HG02852 (cell line): ENCODE data around the gene TSSK6.

Experiments
- ATAC-seq: cut with Tn5 transposase; IDR thresholded peaks from one replicate; pipeline ENCODE4 v1.9.1; 2021; ENCODE audit warnings: mild to moderate bottlenecking, moderate library complexity; ENCODE audit not compliant: unreplicated experiment

Gene TSSK6

DNA sequence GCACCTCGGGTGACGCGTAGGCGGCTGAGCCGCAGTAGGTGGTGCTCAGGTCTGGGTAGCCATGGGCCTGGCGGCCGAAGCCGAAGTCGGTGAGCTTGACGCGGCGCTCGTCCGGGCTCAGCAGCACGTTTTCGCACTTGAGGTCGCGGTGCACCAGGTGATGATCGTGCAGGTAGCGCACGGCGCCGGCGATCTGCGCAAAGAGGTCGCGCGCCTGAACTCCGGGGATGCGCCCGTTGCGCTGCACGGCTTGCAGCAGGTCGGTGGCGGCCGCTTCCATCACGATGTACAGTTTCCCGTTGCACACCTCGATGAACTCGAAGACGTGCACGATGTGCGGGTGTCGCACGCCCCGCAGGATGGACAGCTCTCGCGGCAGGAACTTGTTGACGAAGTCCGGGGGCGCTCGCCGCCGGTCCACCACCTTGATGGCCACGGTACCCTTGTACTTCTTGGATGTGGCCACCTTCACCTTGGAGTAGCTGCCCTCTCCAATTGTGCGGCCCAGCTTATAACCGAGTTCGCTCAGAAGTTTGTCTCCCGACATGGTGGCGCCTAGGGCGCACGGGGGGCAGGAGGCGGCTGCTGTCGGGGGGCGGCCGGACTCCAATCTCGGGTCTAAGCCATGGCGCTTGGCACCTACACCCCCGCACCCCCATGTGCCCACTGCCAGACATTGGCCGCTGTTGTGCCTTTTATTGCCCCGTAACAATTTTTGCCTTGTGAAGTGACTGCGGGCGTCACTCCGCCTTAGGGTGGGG is at the start of gene TSSK6:
TSS of gene TSSK6 (minus strand) at position 668 of the 761 bp plus-strand sequence. CDS start at position 547, 121 bp downstream.
- no peak for ATAC-seq

DNA sequence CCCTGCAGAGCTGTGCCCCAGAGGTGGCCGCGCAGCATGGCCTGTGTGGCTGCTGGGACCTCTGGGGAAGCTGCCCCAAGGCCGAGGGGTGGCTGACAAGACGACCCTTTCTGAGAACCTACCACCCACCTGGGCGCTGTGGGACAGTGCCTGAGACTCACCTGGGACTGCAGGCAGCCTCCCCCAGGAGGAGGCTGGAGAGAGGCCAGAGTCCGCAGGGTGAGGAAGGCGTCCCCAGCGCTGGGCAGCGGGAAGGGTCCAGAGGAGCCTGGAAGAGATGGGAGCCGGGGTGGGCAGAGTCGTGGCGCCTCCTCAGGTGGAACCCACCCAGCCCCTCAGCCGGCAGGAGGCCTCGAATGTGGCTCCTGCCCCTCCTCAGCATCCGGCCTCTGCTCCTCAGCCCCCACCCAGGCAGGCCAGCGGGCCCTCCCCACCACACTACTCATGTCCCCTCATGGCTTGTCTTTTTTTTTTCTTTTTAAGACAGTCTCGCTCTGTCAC is 48.0 kb upstream of the TSSK6 start:
- no peak for ATAC-seq

- ATAC-seq = no peak
These were observed 47.5 kb upstream of the TSSK6 start for GRCh38 chr19:19562665-19563347.

GRCh38 chr19:19561946-19562664 is 46.8 kb upstream of the TSSK6 start:
- no peak for ATAC-seq

GRCh38 chr19:19559931-19560330 is 44.6 kb upstream of the TSSK6 start:
- ATAC-seq = no peak

- ATAC-seq = no peak
These were observed 43.3 kb upstream of the TSSK6 start for GRCh38 chr19:19558636-19559035.

GRCh38 chr19:19558055-19558454 is 42.7 kb upstream of the TSSK6 start:
- no peak for ATAC-seq

DNA sequence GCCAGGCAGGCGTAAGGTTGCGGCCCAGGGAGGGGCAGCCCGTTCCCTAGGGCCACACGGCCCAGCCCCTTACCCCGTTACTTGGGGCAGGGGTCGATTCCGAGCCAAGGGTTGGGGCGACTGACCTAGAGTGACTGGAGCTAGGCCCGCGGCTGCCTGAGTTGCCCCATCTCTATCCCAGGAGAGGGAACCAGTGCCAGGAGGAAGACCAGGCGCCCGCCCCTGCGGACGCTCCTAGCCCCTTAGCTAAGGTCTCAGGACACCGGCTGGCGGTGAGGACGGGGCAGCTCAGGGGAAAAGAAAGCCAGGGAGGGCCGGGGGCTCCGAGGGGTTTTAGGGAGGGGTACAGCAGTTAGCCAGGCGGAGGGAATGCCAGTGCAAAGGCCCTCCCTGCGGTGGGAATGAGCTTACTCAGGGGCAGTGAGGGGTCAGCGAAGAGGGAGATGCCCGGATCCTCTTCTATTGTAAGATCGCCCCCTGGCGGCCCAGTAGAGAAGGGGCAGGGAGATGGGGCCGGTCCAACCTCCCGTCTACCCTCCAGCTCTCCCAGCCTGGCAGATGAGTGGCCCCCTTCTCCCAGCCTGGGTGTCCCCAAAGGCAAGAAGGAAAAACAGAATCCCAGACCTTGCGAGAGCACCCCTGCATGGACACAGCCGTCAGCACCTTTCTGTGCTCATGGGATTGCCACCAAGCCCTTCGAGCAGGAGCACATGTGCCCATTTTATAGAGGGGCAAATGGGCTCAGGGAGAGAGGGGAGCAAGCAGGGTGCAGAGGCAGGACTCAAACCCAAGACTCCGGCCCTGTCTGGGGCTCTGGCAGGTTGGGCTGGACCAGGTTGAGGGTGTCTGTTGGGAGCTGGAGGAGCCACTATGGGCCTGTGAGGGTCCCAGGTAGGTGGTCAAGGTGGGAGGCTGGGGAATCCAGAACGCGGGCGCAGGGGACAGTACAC is 39.0 kb upstream of the TSSK6 start:
- no peak for ATAC-seq

DNA sequence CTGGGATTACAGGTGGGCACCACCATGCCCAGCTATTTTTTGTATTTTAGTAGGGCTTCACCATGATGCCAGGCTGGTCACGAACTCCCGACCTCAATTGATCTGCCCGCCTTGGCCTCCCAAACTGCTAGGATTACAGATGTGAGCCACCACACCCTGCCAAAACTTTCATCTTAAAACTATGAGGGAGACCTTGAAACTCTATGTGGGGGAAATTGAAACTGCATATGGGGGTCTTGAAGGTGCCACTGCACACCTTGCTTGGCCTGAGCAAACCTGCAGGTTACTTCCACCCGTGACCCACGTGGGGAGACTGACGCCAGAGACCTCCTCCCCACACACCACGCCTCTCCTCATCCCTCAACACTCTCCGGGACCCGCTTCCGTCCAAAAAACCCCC is 38.3 kb upstream of the TSSK6 start:
- ATAC-seq = no peak

DNA sequence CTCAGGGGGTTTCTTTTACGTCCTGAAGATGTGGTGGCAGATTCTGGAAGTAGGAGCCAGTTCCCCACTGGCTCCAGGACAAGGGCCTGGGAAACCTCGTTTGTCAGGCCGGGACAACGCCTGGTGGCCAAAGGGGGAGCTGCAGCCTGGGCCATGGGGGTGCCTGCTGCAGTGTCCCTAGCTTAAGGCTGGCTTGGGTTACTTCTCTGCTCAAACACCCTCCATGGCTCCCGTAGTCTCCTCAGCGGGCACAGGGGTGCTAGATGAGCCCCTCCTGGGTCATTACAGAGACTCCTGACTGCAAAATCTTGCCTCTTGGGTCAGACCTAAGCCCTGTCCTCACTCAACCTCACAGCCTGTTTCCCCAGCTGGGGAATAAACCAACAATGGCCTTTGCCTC is 37.5 kb upstream of the TSSK6 start:
- no peak for ATAC-seq

- no peak for ATAC-seq
These were observed 36.5 kb upstream of the TSSK6 start for GRCh38 chr19:19551853-19552192.

- no peak for ATAC-seq
These were observed 35.9 kb upstream of the TSSK6 start for GRCh38 chr19:19550972-19551852.

DNA sequence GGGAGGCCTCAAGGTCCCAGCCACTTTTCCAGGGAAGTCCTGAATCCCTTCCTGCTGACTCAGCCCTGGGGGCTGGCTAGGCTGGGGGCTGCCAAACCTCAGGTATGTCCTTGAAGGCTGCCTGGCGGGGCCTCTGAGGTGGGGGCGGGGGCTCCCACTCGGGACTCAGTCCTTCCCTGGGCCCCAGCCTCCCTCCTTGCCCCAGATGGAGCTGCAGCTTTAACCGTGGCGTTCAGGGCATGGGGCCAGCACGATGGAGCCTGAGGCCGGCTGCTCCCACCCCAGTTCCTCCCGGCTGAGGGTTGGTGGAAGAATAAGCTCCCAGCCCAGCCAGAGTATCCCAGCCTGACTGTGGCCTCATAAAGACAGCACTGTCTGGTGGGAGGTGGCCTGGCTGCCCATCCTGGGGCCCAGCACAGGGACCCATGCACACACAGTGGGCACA is 35.2 kb upstream of the TSSK6 start:
- no peak for ATAC-seq

- ATAC-seq = no peak
These were observed 34.6 kb upstream of the TSSK6 start for GRCh38 chr19:19549804-19550464.

- ATAC-seq = no peak
These were observed 33.8 kb upstream of the TSSK6 start for GRCh38 chr19:19548915-19549759.

- no peak for ATAC-seq
These were observed 32.5 kb upstream of the TSSK6 start for GRCh38 chr19:19547674-19548336.

- ATAC-seq = no peak
These were observed 31.4 kb upstream of the TSSK6 start for GRCh38 chr19:19546751-19547162.

DNA sequence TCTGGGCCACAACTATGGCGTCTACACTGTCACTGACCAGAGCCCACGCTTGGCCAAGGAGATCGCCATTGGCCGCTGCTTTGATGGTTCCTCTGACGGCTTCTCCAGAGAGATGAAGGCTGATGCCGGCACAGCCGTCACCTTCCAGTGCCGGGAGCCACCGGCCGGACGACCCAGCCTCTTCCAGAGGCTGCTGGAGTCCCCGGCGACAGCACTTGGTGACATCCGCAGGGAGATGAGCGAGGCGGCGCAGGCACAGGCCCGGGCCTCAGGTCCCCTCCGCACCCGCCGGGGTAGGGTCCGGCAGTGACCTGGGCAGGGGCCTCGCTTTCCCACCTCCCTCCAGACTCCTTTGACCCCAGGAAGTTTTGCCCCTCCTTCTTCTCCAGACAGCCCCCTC is 30.4 kb upstream of the TSSK6 start:
- no peak for ATAC-seq
